ENCODE data around the gene TMEM72. TPM values are rescaled to one million over a fixed set of nuclear protein-coding genes. Genes with fewer than 3 reads are reported as not detected.

The TMEM72 gene
- polyA plus RNA-seq, 1 donor from 2014 or later, result 1.4 TPM

- Histone ChIP-seq H3K27me3 (ENCODE audit: insufficient read depth, low read depth, low read length) (no peaks in the 10 kb centered on the region), H3K79me2 (replicated peaks; ENCODE audit: insufficient read depth, low read length) (no peaks in the 10 kb centered on the region), H4K20me1 (ENCODE audit: insufficient read depth) (no peaks in the 10 kb centered on the region), H3K4me2 (ENCODE audit: low read length) (no peak overlapping the region), H3K9me2 (ENCODE audit: insufficient read depth, low read length) (no peaks in the 10 kb centered on the region), H3K36me3 (ENCODE audit: insufficient read depth, low read length) (no peaks in the 10 kb centered on the region), H3K27ac (ENCODE audit: low read length) (no peak overlapping the region), H3F3A (ENCODE audit: insufficient read depth, low read length, poor library complexity, severe bottlenecking) (no peaks in the 10 kb centered on the region), H3K4me3 (ENCODE audit: low read length) (no peak overlapping the region), H3K9ac (ENCODE audit: low read length) (no peak overlapping the region), H2AFZ (ENCODE audit: low read depth, low read length) (no peak overlapping the region), H3K9me3 (ENCODE audit: low read length) (no peaks in the 10 kb centered on the region)
- TF ChIP-seq POLR2AphosphoS5 (IDR thresholded peaks at IDR 0.05) (no peak), REST (IDR thresholded peaks at IDR 0.05; ENCODE audit: borderline replicate concordance) (no peak), EZH2 (IDR thresholded peaks at IDR 0.05; ENCODE audit: borderline replicate concordance, insufficient read depth, low read length, poor library complexity, severe bottlenecking) (no peak), MXI1 (conservative IDR thresholded peaks at IDR 0.05; ENCODE audit: poor library complexity, severe bottlenecking) (no peak), SMC3 (conservative IDR thresholded peaks at IDR 0.05; ENCODE audit: poor library complexity) (no peak), EP300 (conservative IDR thresholded peaks at IDR 0.05; ENCODE audit: poor library complexity, severe bottlenecking) (no peak), TAF1 (IDR thresholded peaks at IDR 0.05; ENCODE audit: low read depth) (no peak), RAD21 (conservative IDR thresholded peaks at IDR 0.05) (no peak)
- TF ChIP-seq, protein P1, sequence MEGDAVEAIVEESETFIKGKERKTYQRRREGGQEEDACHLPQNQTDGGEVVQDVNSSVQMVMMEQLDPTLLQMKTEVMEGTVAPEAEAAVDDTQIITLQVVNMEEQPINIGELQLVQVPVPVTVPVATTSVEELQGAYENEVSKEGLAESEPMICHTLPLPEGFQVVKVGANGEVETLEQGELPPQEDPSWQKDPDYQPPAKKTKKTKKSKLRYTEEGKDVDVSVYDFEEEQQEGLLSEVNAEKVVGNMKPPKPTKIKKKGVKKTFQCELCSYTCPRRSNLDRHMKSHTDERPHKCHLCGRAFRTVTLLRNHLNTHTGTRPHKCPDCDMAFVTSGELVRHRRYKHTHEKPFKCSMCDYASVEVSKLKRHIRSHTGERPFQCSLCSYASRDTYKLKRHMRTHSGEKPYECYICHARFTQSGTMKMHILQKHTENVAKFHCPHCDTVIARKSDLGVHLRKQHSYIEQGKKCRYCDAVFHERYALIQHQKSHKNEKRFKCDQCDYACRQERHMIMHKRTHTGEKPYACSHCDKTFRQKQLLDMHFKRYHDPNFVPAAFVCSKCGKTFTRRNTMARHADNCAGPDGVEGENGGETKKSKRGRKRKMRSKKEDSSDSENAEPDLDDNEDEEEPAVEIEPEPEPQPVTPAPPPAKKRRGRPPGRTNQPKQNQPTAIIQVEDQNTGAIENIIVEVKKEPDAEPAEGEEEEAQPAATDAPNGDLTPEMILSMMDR (IDR thresholded peaks at IDR 0.05; ENCODE audit: poor library complexity, severe bottlenecking), result no peak
Observed at GRCh38 chr10:44983066-44983894, 72.1 kb downstream of the TMEM72 start.

DNA sequence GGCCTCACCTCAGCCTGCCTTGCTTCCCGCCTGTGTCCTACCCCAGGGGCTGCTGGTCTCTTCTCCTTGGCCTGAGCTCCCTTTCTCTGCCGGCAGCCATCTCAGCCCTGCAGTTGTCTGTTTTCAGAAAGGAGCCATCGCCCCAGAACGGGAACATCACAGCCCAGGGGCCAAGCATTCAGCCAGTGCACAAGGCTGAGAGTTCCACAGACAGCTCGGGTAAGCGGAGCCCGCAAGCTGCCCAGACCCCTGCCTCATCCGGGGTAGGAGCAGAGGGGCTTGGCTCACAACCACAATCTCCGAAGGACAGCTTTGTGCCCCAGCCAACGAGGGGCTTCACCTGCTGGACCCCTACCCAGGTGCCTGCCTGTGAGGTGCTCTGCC, 72.8 kb downstream of the TMEM72 start:
- no peaks in the 10 kb centered on the region for H3K36me3 ChIP-seq (ENCODE audit: insufficient read depth, low read length)
- no peak overlapping the region for H3K4me2 ChIP-seq (ENCODE audit: low read length)
- TF ChIP-seq EZH2 (IDR thresholded peaks at IDR 0.05; ENCODE audit: borderline replicate concordance, insufficient read depth, low read length, poor library complexity, severe bottlenecking), result no peak
- no peak for TF ChIP-seq EP300 (conservative IDR thresholded peaks at IDR 0.05; ENCODE audit: poor library complexity, severe bottlenecking)
- TF ChIP-seq, protein P1 (IDR thresholded peaks at IDR 0.05; ENCODE audit: poor library complexity, severe bottlenecking), result no peak
- no peak for TF ChIP-seq REST (IDR thresholded peaks at IDR 0.05; ENCODE audit: borderline replicate concordance)
- TF ChIP-seq SMC3 (conservative IDR thresholded peaks at IDR 0.05; ENCODE audit: poor library complexity), result no peak
- TF ChIP-seq RAD21 (conservative IDR thresholded peaks at IDR 0.05), result no peak
- TF ChIP-seq TAF1 (IDR thresholded peaks at IDR 0.05; ENCODE audit: low read depth), result no peak
- no peak for TF ChIP-seq POLR2AphosphoS5 (IDR thresholded peaks at IDR 0.05)
- H2AFZ ChIP-seq (ENCODE audit: low read depth, low read length), result no peak overlapping the region
- no peaks in the 10 kb centered on the region for H4K20me1 ChIP-seq (ENCODE audit: insufficient read depth)
- no peaks in the 10 kb centered on the region for H3K27me3 ChIP-seq (ENCODE audit: insufficient read depth, low read depth, low read length)
- no peak overlapping the region for H3K27ac ChIP-seq (ENCODE audit: low read length)
- H3F3A ChIP-seq (ENCODE audit: insufficient read depth, low read length, poor library complexity, severe bottlenecking), result no peaks in the 10 kb centered on the region
- no peaks in the 10 kb centered on the region for H3K9me3 ChIP-seq (ENCODE audit: low read length)
- no peak overlapping the region for H3K9ac ChIP-seq (ENCODE audit: low read length)
- H3K4me3 ChIP-seq (ENCODE audit: low read length), result no peak overlapping the region
- H3K79me2 ChIP-seq (replicated peaks; ENCODE audit: insufficient read depth, low read length), result no peaks in the 10 kb centered on the region
- H3K9me2 ChIP-seq (ENCODE audit: insufficient read depth, low read length), result no peaks in the 10 kb centered on the region

Measured in neural cell (in vitro differentiated cells).